GM12892 (cell line): ENCODE data around the gene SLC9A9.
"Not testable (repeated sequence)": the region's sequence is repeated elsewhere in the genome, so short reads cannot be mapped to it uniquely, and the experiment has no call there.

Source experiments
- POLR2A ChIP-seq: IDR thresholded peaks from 2 replicates; pipeline ENCODE4 v1.6.1; 2011; ENCODE audit warnings: low read depth, low read length, control low read depth
- POLR2AphosphoS5 ChIP-seq: IDR thresholded peaks from 2 replicates; pipeline ENCODE4 v1.6.1; 2011; ENCODE audit warnings: low read depth, low read length, control low read depth

DNA sequence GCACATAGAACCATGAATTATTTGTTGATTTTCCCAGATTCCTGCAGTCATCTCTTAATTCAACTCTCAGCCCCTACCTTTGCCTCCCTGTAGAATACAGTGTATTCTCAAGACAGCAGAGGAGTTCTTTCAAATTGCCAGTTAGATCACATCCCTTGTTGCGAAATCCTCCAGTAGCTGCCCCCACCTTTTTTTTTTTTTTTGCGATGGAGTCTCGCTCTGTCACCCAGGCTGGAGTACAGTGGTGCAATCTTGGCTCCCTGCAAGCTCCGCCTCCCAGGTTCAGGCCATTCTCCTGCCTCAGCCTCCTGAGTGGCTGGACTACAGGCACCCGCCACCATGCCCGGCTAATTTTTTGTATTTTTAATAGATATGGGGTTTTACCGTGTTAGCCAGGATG is 417.0 kb downstream of the SLC9A9 start:
- not testable (repeated sequence) for TF ChIP-seq POLR2A, POLR2AphosphoS5
